Upper lobe of left lung (tissue), 6 donors: ENCODE results near the gene UACA. TPM values are rescaled to one million over a fixed set of nuclear protein-coding genes. Genes with fewer than 3 reads are reported as not detected.

Source experiments
- ATAC-seq, 2 donors: fragments of 200-7000 bp; cut with Tn5 transposase; one replicate each; pipeline ENCODE4 v1.9.1; 2022; ENCODE audit warnings: mild to moderate bottlenecking in 2 of 2, moderate library complexity in 2 of 2; ENCODE audit not compliant: low FRiP score in 2 of 2
- DNase-seq, 2 donors: peaks; one replicate each; pipeline ENCODE4 v3.0.0-alpha.2; 2019 to 2020
- H3K27ac ChIP-seq, 4 donors: fragments of 200-600 bp; sonication (generic); one replicate each; pipeline ENCODE4 v1.5.1; 2016 to 2019
- H3K27me3 ChIP-seq, 4 donors: fragments of 200-600 bp; sonication (generic); one replicate each; pipeline ENCODE4 v1.5.1; 2017 to 2019
- H3K36me3 ChIP-seq, 4 donors: fragments of 200-600 bp; sonication (generic); one replicate each; pipeline ENCODE4 v1.5.1; 2016 to 2019
- H3K4me1 ChIP-seq, 4 donors: fragments of 200-600 bp; sonication (generic); one replicate each; pipeline ENCODE4 v1.5.1; 2018 to 2019
- H3K4me3 ChIP-seq, 4 donors: fragments of 200-600 bp; sonication (generic); one replicate each; pipeline ENCODE4 v1.5.1; 2017 to 2019; ENCODE audit warnings: mild to moderate bottlenecking in 2 of 4, moderate library complexity in 1 of 4
- H3K9me3 ChIP-seq, 4 donors: fragments of 200-600 bp; sonication (generic); one replicate each; pipeline ENCODE4 v1.5.1; 2018 to 2019
- EP300 ChIP-seq, 4 donors: sonication (generic); formaldehyde crosslinking; IDR thresholded peaks; one replicate each; pipeline ENCODE4 v1.5.1; 2017; ENCODE audit warnings: antibody characterized with exemption in 4 of 4, control low read depth in 2 of 4
- POLR2A ChIP-seq, 4 donors: fragments of 450-650 bp; IDR thresholded peaks; one replicate each; pipeline ENCODE4 v1.5.1; 2016 to 2017; ENCODE audit warnings: antibody characterized with exemption in 4 of 4, mild to moderate bottlenecking in 2 of 4
- POLR2AphosphoS5 ChIP-seq, 2 donors: sonication (generic); formaldehyde crosslinking; IDR thresholded peaks; one replicate each; pipeline ENCODE4 v1.5.1; 2017; ENCODE audit warnings: antibody characterized with exemption in 2 of 2
- WGBS, 2 donors: methylation state at CpG; one replicate each; pipeline ENCODE4 v1.1.5; 2017 to 2018; 5-methylcytosine and 5-hydroxymethylcytosine counted together
- total RNA-seq, 6 donors: library from RNA; depleted of rRNA in 4 of 6; stranded (reverse); fragments of >200 nt in 4 of 6; gene quantifications; one replicate each; pipeline versions ENCODE4 v1.1.0 to v1.2.1, GENCODE V29; 2016 to 2021
- TF ChIP-seq, protein P1 (sequence below), 6 experiments: fragments of 450-650 bp in 4 of 6; fragments of 200-600 bp in 2 of 6; sonication (generic) in 2 of 6; IDR thresholded peaks; one replicate each; pipeline ENCODE4 v1.5.1; 2016 to 2019; ENCODE audit warnings: antibody characterized with exemption in 6 of 6
- donor health status: DM: no; HTN: no; CAD: no; lungs with moderate emphysema.
- donor health status: DM: no; HTN: yes; CAD: no; lungs with severe emphysema.

Gene UACA
- total RNA-seq, 6 donors from 2014 or later = 23.9 to 83.8 (median 39.0) TPM

GRCh38 chr15:70708839-70709238, 54.5 kb downstream of the UACA start:
- H3K27me3 ChIP-seq = no peaks in the 10 kb centered on the region
- no peak for ATAC-seq
- DNase-seq = no peak

DNA sequence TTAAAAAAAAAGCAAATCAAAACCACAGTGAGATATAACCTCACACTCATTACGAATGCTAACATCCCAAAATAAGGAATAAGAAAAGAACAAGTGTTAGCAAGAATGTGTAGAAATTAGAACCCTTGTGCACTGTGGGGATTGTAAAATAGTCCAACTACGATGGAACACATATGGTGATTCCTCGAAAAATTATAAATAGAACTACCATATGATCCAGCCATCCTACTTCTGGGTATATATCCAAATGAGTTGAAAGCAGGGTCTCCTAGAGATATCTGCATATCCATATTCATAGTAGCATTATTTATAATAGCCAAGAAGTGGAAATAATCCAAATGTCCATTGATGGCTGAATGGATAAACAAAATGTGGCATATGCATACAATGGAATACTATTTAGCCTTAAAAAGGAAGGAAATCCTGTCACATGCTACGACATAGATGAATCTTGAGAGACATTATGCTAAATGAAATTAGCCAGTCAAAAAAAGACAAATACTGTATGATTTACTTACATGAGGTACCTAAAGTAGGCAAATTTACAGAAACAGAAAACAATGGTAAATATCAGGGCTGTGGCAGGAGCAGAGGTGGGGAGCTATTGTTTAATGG, 55.6 kb downstream of the UACA start:
- no peaks in the 10 kb centered on the region for H3K9me3 ChIP-seq
- WGBS, 2 donors = 84 to 86% methylated on average over 4 of the region's 4 CpGs
- no peak for DNase-seq

More at GRCh38 chr15:70708839-70709238, 54.5 kb downstream of the UACA start:
- Histone ChIP-seq H3K4me3 (no peak overlapping the region), H3K9me3 (no peaks in the 10 kb centered on the region), H3K27ac (no peak overlapping the region), H3K4me1 (peaks cover 3 to 10% (median 7%) of the 10 kb centered on the region in 4 donors), H3K36me3 (no peaks in the 10 kb centered on the region)
- TF ChIP-seq POLR2AphosphoS5 (IDR thresholded peaks at IDR 0.05) = no peak
- no peak for TF ChIP-seq POLR2A (IDR thresholded peaks at IDR 0.05)
- TF ChIP-seq EP300 (IDR thresholded peaks at IDR 0.05) = no peak
- TF ChIP-seq, protein P1, sequence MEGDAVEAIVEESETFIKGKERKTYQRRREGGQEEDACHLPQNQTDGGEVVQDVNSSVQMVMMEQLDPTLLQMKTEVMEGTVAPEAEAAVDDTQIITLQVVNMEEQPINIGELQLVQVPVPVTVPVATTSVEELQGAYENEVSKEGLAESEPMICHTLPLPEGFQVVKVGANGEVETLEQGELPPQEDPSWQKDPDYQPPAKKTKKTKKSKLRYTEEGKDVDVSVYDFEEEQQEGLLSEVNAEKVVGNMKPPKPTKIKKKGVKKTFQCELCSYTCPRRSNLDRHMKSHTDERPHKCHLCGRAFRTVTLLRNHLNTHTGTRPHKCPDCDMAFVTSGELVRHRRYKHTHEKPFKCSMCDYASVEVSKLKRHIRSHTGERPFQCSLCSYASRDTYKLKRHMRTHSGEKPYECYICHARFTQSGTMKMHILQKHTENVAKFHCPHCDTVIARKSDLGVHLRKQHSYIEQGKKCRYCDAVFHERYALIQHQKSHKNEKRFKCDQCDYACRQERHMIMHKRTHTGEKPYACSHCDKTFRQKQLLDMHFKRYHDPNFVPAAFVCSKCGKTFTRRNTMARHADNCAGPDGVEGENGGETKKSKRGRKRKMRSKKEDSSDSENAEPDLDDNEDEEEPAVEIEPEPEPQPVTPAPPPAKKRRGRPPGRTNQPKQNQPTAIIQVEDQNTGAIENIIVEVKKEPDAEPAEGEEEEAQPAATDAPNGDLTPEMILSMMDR (IDR thresholded peaks at IDR 0.05) = no peak
- WGBS, 2 donors = 56 to 70% methylated on average over 3 of the region's 3 CpGs

DNA sequence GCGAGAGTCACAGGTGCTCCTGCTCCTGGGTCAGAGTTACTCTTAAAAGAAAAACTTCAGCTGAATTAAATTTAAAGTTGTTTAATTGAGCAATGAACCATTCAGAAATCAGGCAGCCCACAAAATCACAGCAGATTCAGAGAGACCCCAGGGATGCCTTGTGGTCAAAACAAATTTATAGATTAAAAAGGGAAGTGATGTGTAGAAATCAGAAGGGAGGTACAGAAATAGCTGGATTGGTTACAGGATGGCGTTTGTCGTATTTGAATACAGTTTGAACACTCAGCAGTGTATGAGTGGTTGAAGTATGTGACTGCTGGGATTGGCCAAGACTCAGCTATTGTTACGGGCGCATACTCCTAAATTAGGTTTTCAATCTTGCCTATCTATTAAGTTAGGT, 58.6 kb downstream of the UACA start:
- Histone ChIP-seq H3K27ac (no peak overlapping the region), H3K4me1 (peaks cover 5 to 16% (median 9%) of the 10 kb centered on the region in 4 donors), H3K36me3 (no peaks in the 10 kb centered on the region), H3K9me3 (no peaks in the 10 kb centered on the region), H3K4me3 (no peak overlapping the region), H3K27me3 (no peaks in the 10 kb centered on the region)
- no peak for ATAC-seq
- WGBS, 2 donors = 70 to 81% methylated on average over 5 of the region's 5 CpGs
- DNase-seq = no peak
- TF ChIP-seq EP300 (IDR thresholded peaks at IDR 0.05) (no peak), POLR2AphosphoS5 (IDR thresholded peaks at IDR 0.05) (no peak), POLR2A (IDR thresholded peaks at IDR 0.05) (no peak)
- TF ChIP-seq, protein P1 (IDR thresholded peaks at IDR 0.05) = no peak

More for the DNA sequence above, 55.6 kb downstream of the UACA start:
- H3K27ac ChIP-seq = no peak overlapping the region
- H3K27me3 ChIP-seq = no peaks in the 10 kb centered on the region
- H3K36me3 ChIP-seq = no peaks in the 10 kb centered on the region
- ATAC-seq = no peak
- H3K4me3 ChIP-seq = no peak overlapping the region
- TF ChIP-seq, protein P1 (IDR thresholded peaks at IDR 0.05) = no peak
- TF ChIP-seq POLR2AphosphoS5 (IDR thresholded peaks at IDR 0.05) = no peak
- TF ChIP-seq POLR2A (IDR thresholded peaks at IDR 0.05) = no peak
- no peak for TF ChIP-seq EP300 (IDR thresholded peaks at IDR 0.05)
- H3K4me1 ChIP-seq = peaks cover 7 to 17% (median 11%) of the 10 kb centered on the region in 4 donors

DNA sequence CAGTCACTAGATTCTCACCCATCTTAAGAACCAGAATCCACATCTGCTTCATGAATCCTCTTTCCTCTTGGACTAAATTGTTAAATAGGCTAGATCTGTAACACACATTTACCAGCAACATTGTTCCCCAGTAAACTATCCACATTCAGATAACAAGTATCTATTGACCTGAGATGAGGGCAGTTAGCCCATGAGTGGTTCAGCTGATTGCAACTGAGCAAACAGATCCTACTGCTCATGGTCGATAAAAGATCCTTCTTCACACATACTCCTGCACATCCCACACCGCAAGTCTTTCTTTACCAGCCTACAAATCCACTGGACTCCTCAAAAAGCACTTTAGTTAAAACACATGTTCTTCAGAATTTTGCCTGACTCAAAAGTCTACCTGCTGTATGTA, 59.2 kb downstream of the UACA start:
- no peak overlapping the region for H3K4me3 ChIP-seq
- H3K4me1 ChIP-seq = peaks cover 7 to 16% (median 11%) of the 10 kb centered on the region in 4 donors
- DNase-seq = no peak
- TF ChIP-seq, protein P1 (IDR thresholded peaks at IDR 0.05) = no peak
- no peak for TF ChIP-seq POLR2AphosphoS5 (IDR thresholded peaks at IDR 0.05)
- no peak for TF ChIP-seq EP300 (IDR thresholded peaks at IDR 0.05)
- TF ChIP-seq POLR2A (IDR thresholded peaks at IDR 0.05) = no peak
- H3K36me3 ChIP-seq = no peaks in the 10 kb centered on the region
- H3K9me3 ChIP-seq = no peaks in the 10 kb centered on the region
- ATAC-seq = no peak
- peak overlapping the region in 1 of 4 donors; percentile 70 for H3K27ac ChIP-seq
- H3K27me3 ChIP-seq = no peaks in the 10 kb centered on the region
- 87 to 100% methylated on average over 2 of the region's 2 CpGs for WGBS, 2 donors
